Uterus (tissue), 4 donors: ENCODE results near the gene LUM. TPM values are rescaled to one million over a fixed set of nuclear protein-coding genes. Genes with fewer than 3 reads are reported as not detected.

Source experiments
- DNase-seq, 2 donors: peaks; one replicate each; pipeline ENCODE4 v3.0.0-alpha.2; 2019 to 2020
- H3K27ac ChIP-seq, 2 donors: fragments of 200-600 bp; sonication (generic); 1 replicate in 1 of 2; 2 replicates in 1 of 2; pipeline ENCODE4 v1.5.1; 2016 to 2018
- H3K27me3 ChIP-seq, 2 donors: fragments of 200-600 bp; sonication (generic); one replicate each; pipeline ENCODE4 v1.5.1; 2018 to 2019; ENCODE audit warnings: control low read depth in 1 of 2
- H3K36me3 ChIP-seq, 2 donors: fragments of 200-600 bp; sonication (generic); one replicate each; pipeline ENCODE4 v1.5.1; 2019; ENCODE audit warnings: control low read depth in 1 of 2
- H3K4me1 ChIP-seq, 2 donors: fragments of 200-600 bp; sonication (generic); one replicate each; pipeline ENCODE4 v1.5.1; 2018 to 2019; ENCODE audit warnings: control low read depth in 1 of 2
- H3K4me3 ChIP-seq, 2 donors: fragments of 200-600 bp; sonication (generic); 1 replicate in 1 of 2; 2 replicates in 1 of 2; pipeline ENCODE4 v1.5.1; 2018 to 2019; ENCODE audit warnings: mild to moderate bottlenecking in 1 of 2
- H3K9me3 ChIP-seq, 2 donors: fragments of 200-600 bp; sonication (generic); one replicate each; pipeline ENCODE4 v1.5.1; 2019; ENCODE audit warnings: control low read depth in 1 of 2
- POLR2A ChIP-seq, 2 donors: fragments of 450-650 bp; IDR thresholded peaks; one replicate each; pipeline ENCODE4 v1.6.1; 2016; ENCODE audit warnings: antibody characterized with exemption in 2 of 2, mild to moderate bottlenecking in 1 of 2, moderate library complexity in 1 of 2
- intact Hi-C: fragments of 100-400 bp; cut with DNase I; formaldehyde crosslinking; loops from one replicate; pipeline ENCODE4 v1.15.1; 2023; ENCODE audit warnings: low total_unique reads
- total RNA-seq, 4 donors: library from RNA; depleted of rRNA in 3 of 4; stranded (reverse); fragments of >200 nt in 3 of 4; gene quantifications; one replicate each; pipeline versions ENCODE4 v1.1.0 to v1.2.4, GENCODE V29; 2014 to 2023
- TF ChIP-seq, protein P1 (sequence below), 4 experiments: fragments of 200-600 bp in 2 of 4; fragments of 450-650 bp in 2 of 4; sonication (generic) in 2 of 4; IDR thresholded peaks; one replicate each; pipeline ENCODE4 v1.5.1; 2016 to 2019; ENCODE audit warnings: antibody characterized with exemption in 4 of 4, mild to moderate bottlenecking in 2 of 4, moderate library complexity in 1 of 4
- donor health status: DM: yes; HTN: yes; CAD: no.

The LUM gene
- total RNA-seq, 4 donors from 2014 or later, result 79.4 to 930 (median 325) TPM

- DNase-seq, result peak; percentile 39 to 62
- H3K4me3 ChIP-seq, result no peak overlapping the region
- H3K27me3 ChIP-seq, result no peaks in the 10 kb centered on the region
- no peak for TF ChIP-seq POLR2A (IDR thresholded peaks at IDR 0.05)
- TF ChIP-seq, protein P1, sequence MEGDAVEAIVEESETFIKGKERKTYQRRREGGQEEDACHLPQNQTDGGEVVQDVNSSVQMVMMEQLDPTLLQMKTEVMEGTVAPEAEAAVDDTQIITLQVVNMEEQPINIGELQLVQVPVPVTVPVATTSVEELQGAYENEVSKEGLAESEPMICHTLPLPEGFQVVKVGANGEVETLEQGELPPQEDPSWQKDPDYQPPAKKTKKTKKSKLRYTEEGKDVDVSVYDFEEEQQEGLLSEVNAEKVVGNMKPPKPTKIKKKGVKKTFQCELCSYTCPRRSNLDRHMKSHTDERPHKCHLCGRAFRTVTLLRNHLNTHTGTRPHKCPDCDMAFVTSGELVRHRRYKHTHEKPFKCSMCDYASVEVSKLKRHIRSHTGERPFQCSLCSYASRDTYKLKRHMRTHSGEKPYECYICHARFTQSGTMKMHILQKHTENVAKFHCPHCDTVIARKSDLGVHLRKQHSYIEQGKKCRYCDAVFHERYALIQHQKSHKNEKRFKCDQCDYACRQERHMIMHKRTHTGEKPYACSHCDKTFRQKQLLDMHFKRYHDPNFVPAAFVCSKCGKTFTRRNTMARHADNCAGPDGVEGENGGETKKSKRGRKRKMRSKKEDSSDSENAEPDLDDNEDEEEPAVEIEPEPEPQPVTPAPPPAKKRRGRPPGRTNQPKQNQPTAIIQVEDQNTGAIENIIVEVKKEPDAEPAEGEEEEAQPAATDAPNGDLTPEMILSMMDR (IDR thresholded peaks at IDR 0.05), result no peak
- peak overlapping the region; percentile 71 to 90 for H3K27ac ChIP-seq
- no peaks in the 10 kb centered on the region for H3K9me3 ChIP-seq
- no peaks in the 10 kb centered on the region for H3K36me3 ChIP-seq
- no peaks in the 10 kb centered on the region for H3K4me1 ChIP-seq
- intact Hi-C loops, result no loop called here
Measured at GRCh38 chr12:91126516-91126915, 15.2 kb upstream of the LUM start.

DNA sequence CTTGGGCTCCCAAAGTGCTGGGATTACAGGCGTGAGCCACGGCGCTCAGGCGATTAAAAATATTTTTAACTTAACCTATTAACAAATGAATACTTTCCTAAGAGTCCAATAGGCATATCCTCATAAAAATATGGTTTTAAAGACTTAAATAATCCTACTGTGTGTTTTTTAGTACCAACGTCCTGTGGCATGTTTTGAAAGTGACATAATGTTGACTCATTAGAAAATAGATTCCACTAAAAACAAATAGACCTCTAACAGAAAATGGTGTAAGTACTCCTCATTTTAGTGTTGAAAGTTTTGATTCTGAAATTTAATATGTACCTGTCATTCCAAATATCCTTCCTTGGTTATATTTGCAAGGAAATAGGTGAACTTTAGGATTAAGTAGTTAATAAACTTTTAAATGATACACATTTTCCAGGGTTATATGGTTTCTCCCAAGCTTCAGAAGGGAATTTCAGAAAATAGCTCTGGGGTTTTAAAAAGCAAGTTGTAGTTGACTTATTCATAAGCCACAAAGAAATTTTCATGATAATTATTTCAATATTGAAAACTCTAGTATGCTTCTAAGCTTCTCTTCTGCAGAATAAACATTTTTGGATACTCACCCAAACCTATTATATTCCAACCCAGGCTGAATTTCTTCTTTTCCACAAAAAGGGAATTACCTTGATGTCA lies 12.1 kb upstream of the LUM start:
- DNase-seq, result no peak
- Histone ChIP-seq H3K36me3 (no peaks in the 10 kb centered on the region), H3K9me3 (no peaks in the 10 kb centered on the region), H3K27ac (peak overlapping the region; percentile 32 to 49), H3K27me3 (no peaks in the 10 kb centered on the region), H3K4me3 (no peak overlapping the region), H3K4me1 (no peaks in the 10 kb centered on the region)
- intact Hi-C loops, result no loop called here
- no peak for TF ChIP-seq POLR2A (IDR thresholded peaks at IDR 0.05)
- TF ChIP-seq, protein P1 (IDR thresholded peaks at IDR 0.05), result no peak

DNA sequence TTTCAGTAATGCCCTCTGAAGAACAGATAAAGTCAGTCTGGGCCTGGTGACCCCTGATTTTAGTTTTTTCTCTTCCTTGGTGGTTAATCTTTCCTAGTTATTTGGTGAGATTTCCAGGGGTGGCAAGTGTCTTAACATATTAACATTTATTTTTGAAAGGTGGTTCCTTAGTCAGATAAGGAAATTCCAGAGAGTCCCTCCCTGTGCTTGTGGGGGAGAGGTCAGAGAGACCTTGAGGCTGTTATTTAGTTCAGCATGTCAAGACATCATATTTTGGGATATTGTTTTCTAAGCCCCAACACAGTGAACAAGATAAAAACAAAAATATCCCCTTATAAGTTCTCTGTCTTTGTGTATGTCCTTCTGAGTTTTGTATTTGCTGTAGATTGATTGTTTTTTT lies 9.5 kb upstream of the LUM start:
- Histone ChIP-seq H3K36me3 (no peaks in the 10 kb centered on the region), H3K9me3 (no peaks in the 10 kb centered on the region), H3K27me3 (no peaks in the 10 kb centered on the region), H3K27ac (peak overlapping the region; percentile 46 to 83), H3K4me3 (no peak overlapping the region), H3K4me1 (no peaks in the 10 kb centered on the region)
- TF ChIP-seq, protein P1 (IDR thresholded peaks at IDR 0.05), result no peak
- no peak for TF ChIP-seq POLR2A (IDR thresholded peaks at IDR 0.05)
- DNase-seq, result no peak
- intact Hi-C loops, result no loop called here

DNA sequence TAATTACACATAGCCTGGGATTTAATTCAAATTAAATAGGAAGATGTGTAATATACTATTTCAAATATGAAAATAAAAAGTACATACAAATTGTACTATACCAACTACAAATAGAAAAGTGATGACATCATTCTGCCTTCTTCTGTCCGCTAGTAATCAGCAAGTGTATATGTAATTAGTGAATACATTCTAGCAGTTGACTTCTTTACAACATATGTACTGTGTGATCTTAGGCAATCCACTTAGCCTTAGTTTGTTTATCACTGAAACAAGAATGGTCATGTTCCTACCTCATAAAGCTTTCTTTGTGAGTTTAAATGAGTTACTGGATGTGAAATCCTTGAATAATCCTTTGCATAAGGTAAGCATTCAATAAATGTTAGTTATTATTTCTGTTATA lies 7.8 kb upstream of the LUM start:
- intact Hi-C loops, result loop anchor here (5.0 kb wide), 1 partner anchor 68 kb away; no protein-coding TSS in a partner anchor
- peak overlapping the region; percentile 47 to 83 for H3K27ac ChIP-seq
- DNase-seq, result no peak
- no peaks in the 10 kb centered on the region for H3K36me3 ChIP-seq
- no peaks in the 10 kb centered on the region for H3K9me3 ChIP-seq
- H3K4me3 ChIP-seq, result no peak overlapping the region
- H3K27me3 ChIP-seq, result no peaks in the 10 kb centered on the region
- no peaks in the 10 kb centered on the region for H3K4me1 ChIP-seq
- TF ChIP-seq, protein P1 (IDR thresholded peaks at IDR 0.05), result no peak
- TF ChIP-seq POLR2A (IDR thresholded peaks at IDR 0.05), result no peak

- Histone ChIP-seq H3K27me3 (no peaks in the 10 kb centered on the region), H3K9me3 (no peaks in the 10 kb centered on the region), H3K27ac (peak overlapping the region; percentile 82 to 83), H3K4me3 (no peak overlapping the region), H3K36me3 (no peaks in the 10 kb centered on the region), H3K4me1 (no peaks in the 10 kb centered on the region)
- DNase-seq, result no peak
- no peak for TF ChIP-seq POLR2A (IDR thresholded peaks at IDR 0.05)
- TF ChIP-seq, protein P1 (IDR thresholded peaks at IDR 0.05), result no peak
- intact Hi-C loops, result no loop called here
Measured at GRCh38 chr12:91113621-91114020, 2.3 kb upstream of the LUM start.
